ENCODE data around the gene RNF5.

The RNF5 gene

GRCh38 chr6:32176476-32177182 lies 1.6 kb upstream of the RNF5 start:
- TF ChIP-seq YY1 (IDR thresholded peaks at IDR 0.05; ENCODE audit: insufficient read depth, insufficient read length) (no peak), ZNF274 (IDR thresholded peaks at IDR 0.05; ENCODE audit: low read depth, low read length) (no peak), SUZ12 (IDR thresholded peaks at IDR 0.05; ENCODE audit: extremely low read depth, insufficient read depth, insufficient read length) (no peak)
- H3K36me3 ChIP-seq (ENCODE audit: insufficient read depth, insufficient read length, low read length): peaks cover 39% of the 10 kb centered on the region
- peak overlapping the region; percentile 69 for H3K4me3 ChIP-seq (ENCODE audit: insufficient read length, low read depth)
- H3K27me3 ChIP-seq (ENCODE audit: insufficient read depth, insufficient read length): no peaks in the 10 kb centered on the region
- peak overlapping the region; percentile 76 for H3K9ac ChIP-seq (ENCODE audit: insufficient read length, low read depth)
- DNase-seq (ENCODE audit: low read depth, low spot score): no peak
- no peaks in the 10 kb centered on the region for H3K4me1 ChIP-seq (ENCODE audit: insufficient read depth, insufficient read length)
- no peaks in the 10 kb centered on the region for H3K9me3 ChIP-seq (ENCODE audit: insufficient read depth, low read length)

- Histone ChIP-seq H3K9me3 (ENCODE audit: insufficient read depth, low read length) (no peaks in the 10 kb centered on the region), H3K27me3 (ENCODE audit: insufficient read depth, insufficient read length) (no peaks in the 10 kb centered on the region), H3K4me1 (ENCODE audit: insufficient read depth, insufficient read length) (no peaks in the 10 kb centered on the region), H3K36me3 (ENCODE audit: insufficient read depth, insufficient read length, low read length) (peaks cover 41% of the 10 kb centered on the region), H3K4me3 (ENCODE audit: insufficient read length, low read depth) (peak overlapping the region; percentile 69), H3K9ac (ENCODE audit: insufficient read length, low read depth) (peak overlapping the region; percentile 76)
- TF ChIP-seq YY1 (IDR thresholded peaks at IDR 0.05; ENCODE audit: insufficient read depth, insufficient read length): no peak
- TF ChIP-seq SUZ12 (IDR thresholded peaks at IDR 0.05; ENCODE audit: extremely low read depth, insufficient read depth, insufficient read length): no peak
- no peak for TF ChIP-seq ZNF274 (IDR thresholded peaks at IDR 0.05; ENCODE audit: low read depth, low read length)
- no peak for DNase-seq (ENCODE audit: low read depth, low spot score)
These were observed 920 bp upstream of the RNF5 start for GRCh38 chr6:32177183-32177787.

GRCh38 chr6:32178547-32179440 lies 589 bp downstream of the RNF5 start:
- Histone ChIP-seq H3K27me3 (ENCODE audit: insufficient read depth, insufficient read length) (no peaks in the 10 kb centered on the region), H3K9me3 (ENCODE audit: insufficient read depth, low read length) (no peaks in the 10 kb centered on the region), H3K9ac (ENCODE audit: insufficient read length, low read depth) (peak overlapping the region; percentile 80), H3K4me1 (ENCODE audit: insufficient read depth, insufficient read length) (peaks cover 3% of the 10 kb centered on the region), H3K36me3 (ENCODE audit: insufficient read depth, insufficient read length, low read length) (peaks cover 40% of the 10 kb centered on the region), H3K4me3 (ENCODE audit: insufficient read length, low read depth) (peak overlapping the region; percentile 69)
- TF ChIP-seq ZNF274 (IDR thresholded peaks at IDR 0.05; ENCODE audit: low read depth, low read length) (no peak), YY1 (IDR thresholded peaks at IDR 0.05; ENCODE audit: insufficient read depth, insufficient read length) (no peak), SUZ12 (IDR thresholded peaks at IDR 0.05; ENCODE audit: extremely low read depth, insufficient read depth, insufficient read length) (no peak)
- DNase-seq (ENCODE audit: low read depth, low spot score): no peak

GRCh38 chr6:32179766-32180405 lies 1.7 kb downstream of the RNF5 start:
- Histone ChIP-seq H3K9ac (ENCODE audit: insufficient read length, low read depth) (no peak overlapping the region), H3K4me3 (ENCODE audit: insufficient read length, low read depth) (no peak overlapping the region)

GRCh38 chr6:32181148-32181702 lies 3.0 kb downstream of the RNF5 start:
- Histone ChIP-seq H3K27me3 (ENCODE audit: insufficient read depth, insufficient read length) (no peaks in the 10 kb centered on the region), H3K36me3 (ENCODE audit: insufficient read depth, insufficient read length, low read length) (peaks cover 35% of the 10 kb centered on the region)

More at GRCh38 chr6:32179766-32180405, 1.7 kb downstream of the RNF5 start:
- no peak for DNase-seq (ENCODE audit: low read depth, low spot score)
- Histone ChIP-seq H3K27me3 (ENCODE audit: insufficient read depth, insufficient read length) (no peaks in the 10 kb centered on the region), H3K4me1 (ENCODE audit: insufficient read depth, insufficient read length) (peaks cover 5% of the 10 kb centered on the region), H3K9me3 (ENCODE audit: insufficient read depth, low read length) (no peaks in the 10 kb centered on the region), H3K36me3 (ENCODE audit: insufficient read depth, insufficient read length, low read length) (peaks cover 32% of the 10 kb centered on the region)
- TF ChIP-seq SUZ12 (IDR thresholded peaks at IDR 0.05; ENCODE audit: extremely low read depth, insufficient read depth, insufficient read length) (no peak), ZNF274 (IDR thresholded peaks at IDR 0.05; ENCODE audit: low read depth, low read length) (no peak), YY1 (IDR thresholded peaks at IDR 0.05; ENCODE audit: insufficient read depth, insufficient read length) (no peak)

GRCh38 chr6:32181915-32182529 lies 3.8 kb downstream of the RNF5 start:
- TF ChIP-seq YY1 (IDR thresholded peaks at IDR 0.05; ENCODE audit: insufficient read depth, insufficient read length) (no peak), ZNF274 (IDR thresholded peaks at IDR 0.05; ENCODE audit: low read depth, low read length) (no peak), SUZ12 (IDR thresholded peaks at IDR 0.05; ENCODE audit: extremely low read depth, insufficient read depth, insufficient read length) (no peak)
- H3K36me3 ChIP-seq (ENCODE audit: insufficient read depth, insufficient read length, low read length): peaks cover 43% of the 10 kb centered on the region
- no peaks in the 10 kb centered on the region for H3K27me3 ChIP-seq (ENCODE audit: insufficient read depth, insufficient read length)
- H3K9me3 ChIP-seq (ENCODE audit: insufficient read depth, low read length): no peaks in the 10 kb centered on the region
- no peak for DNase-seq (ENCODE audit: low read depth, low spot score)
- H3K9ac ChIP-seq (ENCODE audit: insufficient read length, low read depth): no peak overlapping the region
- peaks cover 5% of the 10 kb centered on the region for H3K4me1 ChIP-seq (ENCODE audit: insufficient read depth, insufficient read length)
- H3K4me3 ChIP-seq (ENCODE audit: insufficient read length, low read depth): no peak overlapping the region

More at GRCh38 chr6:32181148-32181702, 3.0 kb downstream of the RNF5 start:
- H3K4me1 ChIP-seq (ENCODE audit: insufficient read depth, insufficient read length): peaks cover 5% of the 10 kb centered on the region
- H3K9me3 ChIP-seq (ENCODE audit: insufficient read depth, low read length): no peaks in the 10 kb centered on the region
- no peak overlapping the region for H3K9ac ChIP-seq (ENCODE audit: insufficient read length, low read depth)
- TF ChIP-seq YY1 (IDR thresholded peaks at IDR 0.05; ENCODE audit: insufficient read depth, insufficient read length) (no peak), SUZ12 (IDR thresholded peaks at IDR 0.05; ENCODE audit: extremely low read depth, insufficient read depth, insufficient read length) (no peak), ZNF274 (IDR thresholded peaks at IDR 0.05; ENCODE audit: low read depth, low read length) (no peak)
- DNase-seq (ENCODE audit: low read depth, low spot score): no peak
- H3K4me3 ChIP-seq (ENCODE audit: insufficient read length, low read depth): no peak overlapping the region

All from NT2/D1 (cell line).